Ishikawa (cell line): ENCODE measurements around the gene GPC6.

Experiments
- CEBPB ChIP-seq: IDR thresholded peaks from 2 replicates; pipeline ENCODE4 v1.6.1; 2012
- CREB1 ChIP-seq: IDR thresholded peaks from 2 replicates; pipeline ENCODE4 v1.6.1; 2012; ENCODE audit warnings: low read depth
- EGR1 ChIP-seq: IDR thresholded peaks from 2 replicates; pipeline ENCODE4 v1.6.1; 2012
- EP300 ChIP-seq: IDR thresholded peaks from 2 replicates; pipeline ENCODE4 v1.6.1; 2012; ENCODE audit warnings: borderline replicate concordance
- FOXM1 ChIP-seq: IDR thresholded peaks from 2 replicates; pipeline ENCODE4 v1.6.1; 2012; ENCODE audit warnings: low read depth, borderline replicate concordance
- NFIC ChIP-seq: IDR thresholded peaks from 2 replicates; pipeline ENCODE4 v1.6.1; 2012
- RAD21 ChIP-seq: IDR thresholded peaks from 2 replicates; pipeline ENCODE4 v1.6.1; 2012; ENCODE audit warnings: low read depth
- TAF1 ChIP-seq: IDR thresholded peaks from 2 replicates; pipeline ENCODE4 v1.6.1; 2012; ENCODE audit warnings: low read depth, mild to moderate bottlenecking
- TCF12 ChIP-seq: IDR thresholded peaks from 2 replicates; pipeline ENCODE4 v1.6.1; 2012; ENCODE audit warnings: low read depth
- TEAD4 ChIP-seq: IDR thresholded peaks from 2 replicates; pipeline ENCODE4 v1.6.1; 2012
- YY1 ChIP-seq: IDR thresholded peaks from 2 replicates; pipeline ENCODE4 v1.6.1; 2012; ENCODE audit warnings: low read depth
- ZBTB7A ChIP-seq: IDR thresholded peaks from 2 replicates; pipeline ENCODE4 v1.6.1; 2012; ENCODE audit warnings: low read depth
- TF ChIP-seq, protein P1 (sequence below): IDR thresholded peaks from 2 replicates; pipeline ENCODE4 v1.6.1; 2012; ENCODE audit warnings: low read depth, mild to moderate bottlenecking
- TF ChIP-seq, protein P2 (sequence below): IDR thresholded peaks from 2 replicates; pipeline ENCODE4 v1.6.1; 2012
- TF ChIP-seq, protein P3 (sequence below): IDR thresholded peaks from 2 replicates; pipeline ENCODE4 v1.6.1; 2012

Gene GPC6

DNA sequence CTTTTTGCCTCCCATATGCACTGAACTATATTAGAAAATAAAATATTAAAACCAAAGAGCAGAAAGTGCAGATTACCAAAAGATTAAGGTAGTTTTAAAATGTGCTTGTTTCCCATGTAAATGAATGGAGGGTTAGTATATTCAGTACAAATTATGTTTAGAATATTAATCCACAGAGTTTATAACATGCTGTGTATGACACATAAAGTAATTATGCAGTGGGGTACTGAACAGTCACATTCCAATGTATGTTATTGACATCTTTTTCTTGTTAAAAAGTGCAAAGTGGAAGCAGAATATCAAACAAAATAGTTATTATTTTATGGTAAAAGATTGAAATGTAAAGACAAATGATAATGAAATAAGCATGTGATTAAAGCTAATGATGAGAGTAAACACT lies 79.3 kb downstream of the GPC6 start:
- no peak for TF ChIP-seq RAD21

DNA sequence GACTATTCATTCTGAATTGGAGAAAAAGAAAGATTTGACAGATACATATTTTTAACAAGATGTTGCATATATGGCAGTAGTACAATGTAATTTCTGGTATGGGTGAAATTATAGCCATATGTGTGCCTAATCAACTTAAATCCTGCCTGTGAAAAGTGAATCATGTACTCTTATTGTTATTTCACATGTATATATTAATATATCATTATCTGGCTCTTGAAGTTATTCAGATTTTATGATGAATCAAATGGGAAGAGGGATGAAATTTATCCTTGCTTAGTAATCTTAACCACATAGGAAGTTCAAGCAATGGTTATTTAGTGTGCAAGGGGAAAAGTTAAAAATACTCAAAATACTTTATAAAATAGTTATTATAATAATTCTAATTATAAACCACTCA lies 80.5 kb downstream of the GPC6 start:
- TF ChIP-seq EGR1, result no peak
- TF ChIP-seq, protein P1, sequence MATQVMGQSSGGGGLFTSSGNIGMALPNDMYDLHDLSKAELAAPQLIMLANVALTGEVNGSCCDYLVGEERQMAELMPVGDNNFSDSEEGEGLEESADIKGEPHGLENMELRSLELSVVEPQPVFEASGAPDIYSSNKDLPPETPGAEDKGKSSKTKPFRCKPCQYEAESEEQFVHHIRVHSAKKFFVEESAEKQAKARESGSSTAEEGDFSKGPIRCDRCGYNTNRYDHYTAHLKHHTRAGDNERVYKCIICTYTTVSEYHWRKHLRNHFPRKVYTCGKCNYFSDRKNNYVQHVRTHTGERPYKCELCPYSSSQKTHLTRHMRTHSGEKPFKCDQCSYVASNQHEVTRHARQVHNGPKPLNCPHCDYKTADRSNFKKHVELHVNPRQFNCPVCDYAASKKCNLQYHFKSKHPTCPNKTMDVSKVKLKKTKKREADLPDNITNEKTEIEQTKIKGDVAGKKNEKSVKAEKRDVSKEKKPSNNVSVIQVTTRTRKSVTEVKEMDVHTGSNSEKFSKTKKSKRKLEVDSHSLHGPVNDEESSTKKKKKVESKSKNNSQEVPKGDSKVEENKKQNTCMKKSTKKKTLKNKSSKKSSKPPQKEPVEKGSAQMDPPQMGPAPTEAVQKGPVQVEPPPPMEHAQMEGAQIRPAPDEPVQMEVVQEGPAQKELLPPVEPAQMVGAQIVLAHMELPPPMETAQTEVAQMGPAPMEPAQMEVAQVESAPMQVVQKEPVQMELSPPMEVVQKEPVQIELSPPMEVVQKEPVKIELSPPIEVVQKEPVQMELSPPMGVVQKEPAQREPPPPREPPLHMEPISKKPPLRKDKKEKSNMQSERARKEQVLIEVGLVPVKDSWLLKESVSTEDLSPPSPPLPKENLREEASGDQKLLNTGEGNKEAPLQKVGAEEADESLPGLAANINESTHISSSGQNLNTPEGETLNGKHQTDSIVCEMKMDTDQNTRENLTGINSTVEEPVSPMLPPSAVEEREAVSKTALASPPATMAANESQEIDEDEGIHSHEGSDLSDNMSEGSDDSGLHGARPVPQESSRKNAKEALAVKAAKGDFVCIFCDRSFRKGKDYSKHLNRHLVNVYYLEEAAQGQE, result no peak
- TF ChIP-seq NFIC, result no peak
- TF ChIP-seq TEAD4, result no peak
- TF ChIP-seq, protein P2, sequence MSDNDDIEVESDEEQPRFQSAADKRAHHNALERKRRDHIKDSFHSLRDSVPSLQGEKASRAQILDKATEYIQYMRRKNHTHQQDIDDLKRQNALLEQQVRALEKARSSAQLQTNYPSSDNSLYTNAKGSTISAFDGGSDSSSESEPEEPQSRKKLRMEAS, result no peak
- TF ChIP-seq ZBTB7A, result no peak
- TF ChIP-seq FOXM1, result no peak
- TF ChIP-seq TCF12, result no peak
- TF ChIP-seq, protein P3, sequence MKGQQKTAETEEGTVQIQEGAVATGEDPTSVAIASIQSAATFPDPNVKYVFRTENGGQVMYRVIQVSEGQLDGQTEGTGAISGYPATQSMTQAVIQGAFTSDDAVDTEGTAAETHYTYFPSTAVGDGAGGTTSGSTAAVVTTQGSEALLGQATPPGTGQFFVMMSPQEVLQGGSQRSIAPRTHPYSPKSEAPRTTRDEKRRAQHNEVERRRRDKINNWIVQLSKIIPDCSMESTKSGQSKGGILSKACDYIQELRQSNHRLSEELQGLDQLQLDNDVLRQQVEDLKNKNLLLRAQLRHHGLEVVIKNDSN, result no peak
- no peak for TF ChIP-seq CREB1
- no peak for TF ChIP-seq EP300
- TF ChIP-seq CEBPB, result no peak
- TF ChIP-seq YY1, result no peak
- TF ChIP-seq TAF1, result no peak

DNA sequence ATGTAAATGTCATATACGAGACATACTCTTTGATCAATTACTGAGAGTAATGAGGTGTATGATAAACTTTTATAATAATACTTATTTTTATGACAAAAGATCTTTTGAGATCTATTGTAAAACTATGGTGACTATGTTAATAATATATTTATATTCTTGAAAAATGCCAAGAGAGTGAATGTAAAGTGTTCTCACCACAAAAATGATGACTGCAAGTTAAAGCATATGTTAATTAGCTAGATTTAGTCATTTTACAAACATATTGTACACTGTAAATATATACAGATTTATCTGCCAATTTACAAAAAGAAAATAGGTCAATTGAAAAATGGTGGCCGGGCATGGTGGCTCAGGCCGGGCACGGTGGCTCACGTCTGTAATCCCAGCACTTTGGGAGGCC lies 81.0 kb downstream of the GPC6 start:
- no peak for TF ChIP-seq CEBPB
- no peak for TF ChIP-seq FOXM1
- TF ChIP-seq, protein P1, result no peak
- TF ChIP-seq TAF1, result no peak
- TF ChIP-seq, protein P3, result no peak
- TF ChIP-seq, protein P2, result no peak
- TF ChIP-seq TCF12, result no peak
- TF ChIP-seq RAD21, result no peak
- no peak for TF ChIP-seq CREB1
- no peak for TF ChIP-seq NFIC
- no peak for TF ChIP-seq YY1
- TF ChIP-seq TEAD4, result no peak
- no peak for TF ChIP-seq EGR1
- no peak for TF ChIP-seq ZBTB7A

DNA sequence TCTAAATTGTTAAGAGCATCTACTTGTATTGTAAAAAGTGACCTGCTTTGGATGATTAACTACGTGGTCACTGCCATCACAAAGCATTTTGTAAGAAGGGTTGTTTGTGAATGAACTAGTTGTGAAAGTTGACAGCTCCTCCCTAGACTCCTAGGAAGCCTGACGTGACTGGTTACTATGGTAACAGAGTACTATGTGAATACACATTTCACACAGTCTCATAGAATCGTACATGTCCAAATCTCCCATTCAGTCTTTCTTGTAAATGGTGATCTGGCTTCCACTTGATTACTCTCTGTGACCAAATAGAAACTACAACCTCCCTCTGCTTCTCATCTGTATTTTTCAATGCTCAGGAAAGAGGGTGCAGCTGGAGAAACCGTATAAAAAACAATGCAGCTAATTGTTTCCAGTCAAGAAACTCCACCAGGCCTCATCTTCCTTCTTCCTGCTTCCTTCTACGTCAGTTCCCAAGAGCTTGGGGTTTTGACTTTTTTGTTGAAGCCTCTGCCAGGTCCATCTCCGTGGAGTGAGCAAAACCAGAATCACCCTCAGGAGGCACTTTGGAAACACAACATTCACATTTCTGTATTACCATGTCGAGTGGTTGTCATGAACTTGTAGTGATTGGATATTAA lies 83.4 kb downstream of the GPC6 start:
- TF ChIP-seq EP300, result no peak
- TF ChIP-seq EGR1, result no peak
- TF ChIP-seq, protein P2, result no peak
- TF ChIP-seq CEBPB, result no peak
- TF ChIP-seq ZBTB7A, result no peak
- no peak for TF ChIP-seq RAD21
- TF ChIP-seq FOXM1, result no peak
- no peak for TF ChIP-seq YY1
- TF ChIP-seq TCF12, result no peak
- TF ChIP-seq CREB1, result no peak
- TF ChIP-seq, protein P3, result no peak
- TF ChIP-seq NFIC, result no peak
- TF ChIP-seq TAF1, result no peak
- TF ChIP-seq, protein P1, result no peak
